AG10803 (cell line): ENCODE measurements around the gene OR6N1.
A peak's percentile ranks its signal among the peaks of the same experiment; 100 is the strongest.

ENCODE experiments used
- DNase-seq: peaks from one replicate; pipeline ENCODE4 v3.0.0; 2010; ENCODE audit warnings: low read depth
- H3K4me3 ChIP-seq: 2 replicates; pipeline ENCODE4 v1.5.1; 2011; ENCODE audit warnings: mild to moderate bottlenecking, low read length, control low read depth
- TF ChIP-seq, protein P1 (sequence below): conservative IDR thresholded peaks from 2 replicates; pipeline ENCODE4 v1.5.1; 2011; ENCODE audit warnings: mild to moderate bottlenecking, low read length, control low read depth, inconsistent platforms

Gene OR6N1

GRCh38 chr1:158813164-158813563 is 41.2 kb upstream of the OR6N1 start:
- DNase-seq: no peak
- TF ChIP-seq, protein P1, sequence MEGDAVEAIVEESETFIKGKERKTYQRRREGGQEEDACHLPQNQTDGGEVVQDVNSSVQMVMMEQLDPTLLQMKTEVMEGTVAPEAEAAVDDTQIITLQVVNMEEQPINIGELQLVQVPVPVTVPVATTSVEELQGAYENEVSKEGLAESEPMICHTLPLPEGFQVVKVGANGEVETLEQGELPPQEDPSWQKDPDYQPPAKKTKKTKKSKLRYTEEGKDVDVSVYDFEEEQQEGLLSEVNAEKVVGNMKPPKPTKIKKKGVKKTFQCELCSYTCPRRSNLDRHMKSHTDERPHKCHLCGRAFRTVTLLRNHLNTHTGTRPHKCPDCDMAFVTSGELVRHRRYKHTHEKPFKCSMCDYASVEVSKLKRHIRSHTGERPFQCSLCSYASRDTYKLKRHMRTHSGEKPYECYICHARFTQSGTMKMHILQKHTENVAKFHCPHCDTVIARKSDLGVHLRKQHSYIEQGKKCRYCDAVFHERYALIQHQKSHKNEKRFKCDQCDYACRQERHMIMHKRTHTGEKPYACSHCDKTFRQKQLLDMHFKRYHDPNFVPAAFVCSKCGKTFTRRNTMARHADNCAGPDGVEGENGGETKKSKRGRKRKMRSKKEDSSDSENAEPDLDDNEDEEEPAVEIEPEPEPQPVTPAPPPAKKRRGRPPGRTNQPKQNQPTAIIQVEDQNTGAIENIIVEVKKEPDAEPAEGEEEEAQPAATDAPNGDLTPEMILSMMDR: no peak
- H3K4me3 ChIP-seq: no peak overlapping the region

- DNase-seq: no peak
- no peak overlapping the region for H3K4me3 ChIP-seq
- TF ChIP-seq, protein P1: no peak
Measured at GRCh38 chr1:158812336-158812735, 40.3 kb upstream of the OR6N1 start.

DNA sequence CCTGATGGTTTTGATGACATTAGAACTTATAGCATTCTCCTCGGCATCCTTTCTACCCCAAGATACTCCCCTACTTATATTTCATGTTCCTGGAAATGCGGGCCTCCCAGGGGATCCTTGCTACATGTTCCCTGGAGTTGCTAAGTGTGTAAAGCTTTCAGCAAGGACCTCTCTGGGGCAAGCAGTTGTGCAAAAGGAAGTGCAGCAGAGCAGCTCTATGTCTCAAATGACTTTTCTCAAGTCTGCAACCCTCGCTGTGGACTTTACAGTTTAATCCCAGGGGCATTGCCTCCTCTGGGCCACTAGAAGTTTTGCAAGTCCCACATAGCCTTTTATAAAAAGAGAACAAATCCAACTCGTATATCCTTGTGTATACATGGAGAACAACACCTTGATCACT is 38.3 kb upstream of the OR6N1 start:
- H3K4me3 ChIP-seq: no peak overlapping the region
- no peak for DNase-seq
- TF ChIP-seq, protein P1: no peak

DNA sequence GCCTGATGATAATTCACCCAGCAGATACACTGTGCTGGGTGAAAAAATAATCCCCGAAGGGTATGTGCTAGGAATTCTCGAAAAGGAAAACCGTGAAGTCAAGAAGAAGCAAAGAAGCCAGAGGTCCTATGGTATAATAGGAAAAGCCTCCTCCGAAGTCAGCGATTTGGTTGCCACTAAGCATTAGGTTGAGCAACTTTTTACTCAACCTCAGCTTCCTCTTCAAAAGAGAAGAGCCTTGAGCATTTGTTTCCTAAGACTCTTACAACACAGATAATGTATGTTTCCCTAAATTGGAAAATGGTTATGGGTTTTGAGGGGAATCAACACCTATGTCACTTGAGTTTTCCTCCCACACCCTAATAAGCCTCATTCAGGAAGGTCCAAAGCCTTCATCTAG is 37.9 kb upstream of the OR6N1 start:
- DNase-seq: no peak
- no peak overlapping the region for H3K4me3 ChIP-seq
- TF ChIP-seq, protein P1: no peak

GRCh38 chr1:158809256-158809655 is 37.3 kb upstream of the OR6N1 start:
- no peak for DNase-seq
- H3K4me3 ChIP-seq: no peak overlapping the region
- TF ChIP-seq, protein P1: no peak

GRCh38 chr1:158806916-158807536 is 35.0 kb upstream of the OR6N1 start:
- no peak overlapping the region for H3K4me3 ChIP-seq
- TF ChIP-seq, protein P1: no peak
- DNase-seq: peak; percentile 6

GRCh38 chr1:158803678-158804077 is 31.7 kb upstream of the OR6N1 start:
- TF ChIP-seq, protein P1: no peak
- no peak overlapping the region for H3K4me3 ChIP-seq
- DNase-seq: no peak
